ENCODE measurements around the gene MANSC4.

DNA sequence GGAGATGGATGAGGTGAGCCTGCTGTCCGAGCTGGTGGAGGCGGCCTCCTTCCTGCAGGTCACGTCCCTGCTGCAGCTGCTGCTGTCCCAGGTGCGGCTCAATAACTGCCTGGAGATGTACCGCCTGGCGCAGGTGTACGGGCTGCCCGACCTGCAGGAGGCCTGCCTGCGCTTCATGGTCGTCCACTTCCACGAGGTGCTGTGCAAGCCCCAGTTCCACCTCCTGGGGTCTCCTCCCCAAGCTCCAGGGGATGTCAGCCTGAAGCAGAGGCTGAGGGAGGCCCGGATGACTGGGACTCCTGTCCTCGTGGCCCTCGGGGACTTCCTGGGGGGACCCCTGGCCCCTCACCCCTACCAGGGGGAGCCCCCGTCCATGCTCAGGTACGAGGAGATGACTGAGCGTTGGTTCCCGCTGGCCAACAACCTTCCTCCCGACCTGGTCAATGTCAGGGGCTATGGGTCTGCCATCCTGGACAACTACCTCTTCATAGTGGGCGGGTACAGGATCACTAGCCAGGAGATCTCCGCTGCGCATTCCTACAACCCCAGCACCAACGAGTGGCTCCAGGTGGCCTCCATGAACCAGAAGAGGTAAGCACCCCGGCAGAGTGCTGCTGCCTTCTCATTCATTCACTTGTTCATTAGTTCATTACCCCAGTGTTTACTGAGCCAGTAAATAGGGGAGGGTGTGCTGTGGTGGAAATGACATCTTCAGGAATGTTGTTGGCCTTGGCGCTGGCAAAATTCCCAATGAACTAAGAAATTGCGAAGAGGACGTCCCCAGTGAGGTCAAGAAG, 774 bp upstream of the MANSC4 start:
- TF ChIP-seq, protein P1, sequence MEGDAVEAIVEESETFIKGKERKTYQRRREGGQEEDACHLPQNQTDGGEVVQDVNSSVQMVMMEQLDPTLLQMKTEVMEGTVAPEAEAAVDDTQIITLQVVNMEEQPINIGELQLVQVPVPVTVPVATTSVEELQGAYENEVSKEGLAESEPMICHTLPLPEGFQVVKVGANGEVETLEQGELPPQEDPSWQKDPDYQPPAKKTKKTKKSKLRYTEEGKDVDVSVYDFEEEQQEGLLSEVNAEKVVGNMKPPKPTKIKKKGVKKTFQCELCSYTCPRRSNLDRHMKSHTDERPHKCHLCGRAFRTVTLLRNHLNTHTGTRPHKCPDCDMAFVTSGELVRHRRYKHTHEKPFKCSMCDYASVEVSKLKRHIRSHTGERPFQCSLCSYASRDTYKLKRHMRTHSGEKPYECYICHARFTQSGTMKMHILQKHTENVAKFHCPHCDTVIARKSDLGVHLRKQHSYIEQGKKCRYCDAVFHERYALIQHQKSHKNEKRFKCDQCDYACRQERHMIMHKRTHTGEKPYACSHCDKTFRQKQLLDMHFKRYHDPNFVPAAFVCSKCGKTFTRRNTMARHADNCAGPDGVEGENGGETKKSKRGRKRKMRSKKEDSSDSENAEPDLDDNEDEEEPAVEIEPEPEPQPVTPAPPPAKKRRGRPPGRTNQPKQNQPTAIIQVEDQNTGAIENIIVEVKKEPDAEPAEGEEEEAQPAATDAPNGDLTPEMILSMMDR (IDR thresholded peaks at IDR 0.05; ENCODE audit: low read depth, low read length, missing input control): no peak
- TF ChIP-seq FOXA1 (IDR thresholded peaks at IDR 0.05) (no peak), RAD21 (IDR thresholded peaks at IDR 0.05) (no peak), EGR1 (IDR thresholded peaks at IDR 0.05; ENCODE audit: low read depth in 2 of 2) (no peak), HNF4G (IDR thresholded peaks at IDR 0.05) (no peak), JUND (IDR thresholded peaks at IDR 0.05) (no peak)
